SK-N-MC (cell line): ENCODE data around the gene OTOS.

Experiments
- DNase-seq: peaks from one replicate; pipeline ENCODE4 v3.0.0-alpha.2; 2011; ENCODE audit warnings: low read depth, low spot score
- H3K27ac ChIP-seq: fragments of 200-600 bp; sonication (generic); 2 replicates; pipeline ENCODE4 v1.5.1; 2016; ENCODE audit warnings: mixed run types
- H3K36me3 ChIP-seq: fragments of 200-600 bp; sonication (generic); 2 replicates; pipeline ENCODE4 v1.6.1; 2017; ENCODE audit warnings: antibody characterized with exemption, low read length, mixed read lengths; ENCODE audit not compliant: insufficient read depth
- H3K4me3 ChIP-seq: fragments of 200-600 bp; sonication (generic); 2 replicates; pipeline ENCODE4 v1.5.1; 2016
- H3K9ac ChIP-seq: fragments of 200-600 bp; sonication (generic); 2 replicates; pipeline ENCODE4 v1.8.0; 2017; ENCODE audit warnings: mixed run types, mixed read lengths; ENCODE audit not compliant: insufficient read length
- H3K9me3 ChIP-seq: fragments of 200-600 bp; sonication (generic); 2 replicates; pipeline ENCODE4 v1.6.1; 2017; ENCODE audit warnings: low read depth, mild to moderate bottlenecking, antibody characterized with exemption, low read length, moderate library complexity, mixed read lengths
- EZH2 ChIP-seq: fragments of 200-600 bp; sonication (generic); IDR thresholded peaks from one replicate; pipeline ENCODE4 v1.6.1; 2017; ENCODE audit warnings: antibody characterized with exemption
- FOXP2 ChIP-seq: optimal IDR thresholded peaks from 2 replicates; pipeline ENCODE3; 2011; ENCODE audit warnings: mild to moderate bottlenecking, moderate library complexity; ENCODE audit not compliant: insufficient read depth; ENCODE audit errors: extremely low read length, control extremely low read depth
- POLR2AphosphoS5 ChIP-seq: IDR thresholded peaks from 2 replicates; pipeline ENCODE4 v1.6.1; 2012; ENCODE audit warnings: mild to moderate bottlenecking, low read depth, low read length, borderline replicate concordance

The OTOS gene

GRCh38 chr2:240149943-240150784 is 9.7 kb upstream of the OTOS start:
- Histone ChIP-seq H3K4me3 (no peak overlapping the region), H3K9ac (no peak overlapping the region), H3K9me3 (no peaks in the 10 kb centered on the region), H3K36me3 (no peaks in the 10 kb centered on the region), H3K27ac (no peak overlapping the region)
- no peak for TF ChIP-seq POLR2AphosphoS5
- TF ChIP-seq FOXP2, result no peak
- TF ChIP-seq EZH2, result no peak
- no peak for DNase-seq

DNA sequence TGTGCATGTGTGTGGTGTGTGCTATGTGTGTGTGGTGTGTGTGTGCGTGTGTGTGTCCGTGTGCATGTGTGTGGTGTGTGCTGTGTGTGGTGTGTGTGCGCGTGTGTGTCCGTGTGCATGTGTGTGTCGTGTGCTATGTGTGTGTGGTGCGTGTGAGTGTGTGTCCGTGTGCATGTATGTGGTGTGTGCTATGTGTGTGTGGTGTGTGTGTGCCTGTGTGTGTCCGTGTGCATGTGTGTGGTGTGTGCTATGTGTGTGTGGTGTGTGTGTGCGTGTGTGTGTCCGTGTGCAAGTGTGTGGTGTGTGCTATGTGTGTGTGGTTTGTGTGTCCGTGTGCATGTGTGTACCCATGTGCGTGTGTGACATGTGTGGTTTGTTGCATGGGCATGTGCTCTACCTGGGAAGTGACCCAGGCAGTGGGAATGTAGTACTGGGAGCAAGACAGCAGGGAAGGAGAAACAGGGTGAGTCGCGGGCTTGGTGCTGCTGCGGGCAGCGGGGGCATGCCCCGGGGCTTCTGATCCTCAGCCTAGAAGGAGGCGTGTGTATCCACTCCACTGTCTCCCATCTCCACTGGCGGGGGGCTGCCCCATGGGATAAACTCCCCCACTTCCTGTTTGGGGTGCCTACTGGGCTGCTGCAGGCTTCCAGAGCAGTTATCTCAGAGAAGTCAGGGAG is 7.6 kb upstream of the OTOS start:
- Histone ChIP-seq H3K36me3 (no peaks in the 10 kb centered on the region), H3K9ac (no peak overlapping the region), H3K27ac (no peak overlapping the region), H3K4me3 (no peak overlapping the region), H3K9me3 (no peaks in the 10 kb centered on the region)
- DNase-seq, result no peak
- TF ChIP-seq POLR2AphosphoS5, result no peak
- no peak for TF ChIP-seq EZH2
- TF ChIP-seq FOXP2, result no peak

DNA sequence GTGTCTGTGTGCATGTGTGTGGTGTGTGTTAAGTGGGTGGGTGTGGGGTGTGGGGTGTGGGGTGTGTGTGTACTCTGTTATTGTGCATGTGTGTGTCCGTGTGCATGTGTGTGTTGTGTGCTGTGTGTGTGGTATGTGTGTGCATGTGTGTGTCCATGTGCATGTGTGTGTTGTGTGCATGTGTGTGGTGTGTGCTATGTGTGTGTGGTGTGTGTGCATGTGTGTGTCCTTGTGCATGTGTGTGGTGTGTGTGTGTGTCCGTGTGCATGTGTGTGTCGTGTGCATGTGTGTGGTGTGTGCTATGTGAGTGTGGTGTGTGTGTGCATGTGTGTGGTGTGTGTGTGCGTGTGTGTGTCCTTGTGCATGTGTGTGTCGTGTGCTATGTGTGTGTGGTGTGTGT is 6.9 kb upstream of the OTOS start:
- H3K4me3 ChIP-seq, result no peak overlapping the region
- H3K9ac ChIP-seq, result no peak overlapping the region
- TF ChIP-seq FOXP2 (no peak), POLR2AphosphoS5 (no peak), EZH2 (no peak)
- no peaks in the 10 kb centered on the region for H3K36me3 ChIP-seq
- DNase-seq, result no peak
- no peak overlapping the region for H3K27ac ChIP-seq
- H3K9me3 ChIP-seq, result no peaks in the 10 kb centered on the region

DNA sequence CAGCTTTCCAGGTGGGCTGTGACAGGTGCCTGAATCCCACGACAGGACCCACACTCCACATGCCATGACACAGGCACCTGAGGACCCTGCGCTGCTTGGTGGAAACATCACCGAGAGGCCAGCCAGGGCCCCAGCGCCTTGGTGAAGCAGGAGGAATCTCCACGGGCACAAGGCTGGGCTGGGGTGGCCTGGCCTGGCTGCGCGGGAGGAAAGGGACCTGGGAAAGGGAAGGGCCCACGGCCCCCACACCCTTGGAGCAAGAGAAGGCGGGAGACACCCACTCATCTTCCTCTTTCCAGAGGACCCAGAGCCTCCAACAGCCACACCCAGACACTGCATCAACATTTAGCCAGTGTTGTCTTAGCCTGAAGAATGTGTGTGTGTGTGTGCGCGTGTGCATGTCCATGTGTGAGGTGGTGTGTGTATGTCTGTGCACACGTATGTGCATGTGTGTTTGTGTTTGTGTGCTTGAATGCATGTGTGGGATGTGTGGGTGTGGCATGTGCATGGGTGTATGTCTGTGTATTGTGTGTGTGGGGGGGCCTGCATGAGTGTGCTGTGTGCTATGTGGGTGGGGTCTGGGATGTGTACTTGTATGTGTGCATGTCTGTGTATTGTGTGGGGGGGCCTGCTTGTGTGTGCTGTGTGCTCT is 6.3 kb upstream of the OTOS start:
- no peaks in the 10 kb centered on the region for H3K9me3 ChIP-seq
- DNase-seq, result no peak
- no peak overlapping the region for H3K27ac ChIP-seq
- H3K4me3 ChIP-seq, result no peak overlapping the region
- no peak overlapping the region for H3K9ac ChIP-seq
- no peak for TF ChIP-seq POLR2AphosphoS5
- no peak for TF ChIP-seq EZH2
- no peak for TF ChIP-seq FOXP2
- H3K36me3 ChIP-seq, result no peaks in the 10 kb centered on the region

GRCh38 chr2:240146141-240146561 is 5.7 kb upstream of the OTOS start:
- no peaks in the 10 kb centered on the region for H3K9me3 ChIP-seq
- H3K27ac ChIP-seq, result no peak overlapping the region
- DNase-seq, result no peak
- TF ChIP-seq POLR2AphosphoS5, result no peak
- TF ChIP-seq FOXP2, result no peak
- no peak for TF ChIP-seq EZH2
- no peak overlapping the region for H3K9ac ChIP-seq
- no peaks in the 10 kb centered on the region for H3K36me3 ChIP-seq
- H3K4me3 ChIP-seq, result no peak overlapping the region

- Histone ChIP-seq H3K9ac (no peak overlapping the region), H3K27ac (no peak overlapping the region)
Observed at GRCh38 chr2:240145461-240145860, 5.0 kb upstream of the OTOS start.

GRCh38 chr2:240144649-240145261 is 4.3 kb upstream of the OTOS start:
- Histone ChIP-seq H3K9ac (no peak overlapping the region), H3K9me3 (no peaks in the 10 kb centered on the region), H3K36me3 (no peaks in the 10 kb centered on the region), H3K4me3 (no peak overlapping the region), H3K27ac (no peak overlapping the region)
- TF ChIP-seq FOXP2 (no peak), POLR2AphosphoS5 (no peak), EZH2 (no peak)
- no peak for DNase-seq

More at GRCh38 chr2:240145461-240145860, 5.0 kb upstream of the OTOS start:
- no peak for TF ChIP-seq FOXP2
- no peak for TF ChIP-seq POLR2AphosphoS5
- TF ChIP-seq EZH2, result no peak
- no peaks in the 10 kb centered on the region for H3K36me3 ChIP-seq
- no peak overlapping the region for H3K4me3 ChIP-seq
- DNase-seq, result no peak
- H3K9me3 ChIP-seq, result no peaks in the 10 kb centered on the region

DNA sequence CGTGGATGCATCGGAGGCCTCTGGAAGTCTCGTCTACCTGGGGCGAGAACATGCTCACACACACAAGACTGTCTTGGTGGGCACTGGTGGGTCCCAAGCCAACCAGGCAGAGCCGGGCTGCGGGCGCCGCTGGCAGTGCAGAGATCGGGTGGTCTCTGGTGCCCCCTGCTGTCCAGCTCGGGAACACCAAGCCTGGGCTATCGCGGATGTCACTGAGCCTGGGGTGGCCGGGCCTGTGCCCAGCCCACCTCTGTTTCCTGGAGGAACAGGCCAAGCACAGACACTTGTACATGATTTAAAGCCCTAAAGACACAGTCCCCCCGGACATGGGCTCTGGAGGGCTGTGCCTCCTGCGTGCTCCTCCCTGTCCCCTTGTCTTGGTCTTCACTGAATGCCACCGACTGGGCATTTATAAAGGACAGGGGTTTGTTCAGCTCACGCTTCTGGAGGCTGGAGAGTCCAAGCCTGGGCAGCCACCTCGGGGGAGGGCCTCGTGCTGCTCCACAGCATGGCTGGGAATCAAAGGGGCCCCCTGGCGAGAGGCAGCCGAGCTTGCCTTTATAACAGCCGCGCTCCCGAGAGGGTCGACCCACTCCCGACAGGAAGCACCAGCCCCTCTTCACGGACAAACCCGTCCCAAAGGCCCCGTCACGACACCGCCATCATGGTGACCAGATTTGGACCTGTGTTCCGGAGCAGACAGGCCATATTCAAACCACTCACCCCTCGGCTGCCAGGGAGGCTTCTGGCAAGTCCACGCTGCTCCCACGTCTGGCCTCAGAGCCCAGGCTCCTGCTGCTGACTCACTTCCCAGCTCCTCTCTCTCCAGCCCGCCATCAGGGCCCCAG is 3.6 kb upstream of the OTOS start:
- no peaks in the 10 kb centered on the region for H3K9me3 ChIP-seq
- no peak for TF ChIP-seq POLR2AphosphoS5
- H3K27ac ChIP-seq, result no peak overlapping the region
- no peak overlapping the region for H3K4me3 ChIP-seq
- no peaks in the 10 kb centered on the region for H3K36me3 ChIP-seq
- DNase-seq, result no peak
- no peak overlapping the region for H3K9ac ChIP-seq
